ENCODE measurements around the gene PRDM15.

GRCh38 chr21:41857771-41858300, 21.3 kb downstream of the PRDM15 start:
- TF ChIP-seq MAX (IDR thresholded peaks at IDR 0.05) (no peak), EGR1 (IDR thresholded peaks at IDR 0.05; ENCODE audit: low read depth in 2 of 2) (no peak), CTCF (IDR thresholded peaks at IDR 0.05; ENCODE audit: low read depth, low read length, missing input control) (no peak), HNF4G (IDR thresholded peaks at IDR 0.05) (no peak), YY1 (IDR thresholded peaks at IDR 0.05) (no peak), TAF1 (conservative IDR thresholded peaks at IDR 0.05) (no peak), FOXA1 (IDR thresholded peaks at IDR 0.05) (no peak), RAD21 (IDR thresholded peaks at IDR 0.05) (no peak), NR2F2 (IDR thresholded peaks at IDR 0.05) (no peak), REST (IDR thresholded peaks at IDR 0.05) (no peak), ATF3 (IDR thresholded peaks at IDR 0.05) (no peak), ZBTB33 (IDR thresholded peaks at IDR 0.05) (no peak)

Measured in liver (tissue), 3 donors.